Measurements from ENCODE around the gene MCL1. TPM values are rescaled to one million over a fixed set of nuclear protein-coding genes. Genes with fewer than 3 reads are reported as not detected.
"Not testable (repeated sequence)": the region's sequence is repeated elsewhere in the genome, so short reads cannot be mapped to it uniquely, and the experiment has no call there.

The MCL1 gene
- total RNA-seq, 1 donor from 2014 or later: 394 TPM

DNA sequence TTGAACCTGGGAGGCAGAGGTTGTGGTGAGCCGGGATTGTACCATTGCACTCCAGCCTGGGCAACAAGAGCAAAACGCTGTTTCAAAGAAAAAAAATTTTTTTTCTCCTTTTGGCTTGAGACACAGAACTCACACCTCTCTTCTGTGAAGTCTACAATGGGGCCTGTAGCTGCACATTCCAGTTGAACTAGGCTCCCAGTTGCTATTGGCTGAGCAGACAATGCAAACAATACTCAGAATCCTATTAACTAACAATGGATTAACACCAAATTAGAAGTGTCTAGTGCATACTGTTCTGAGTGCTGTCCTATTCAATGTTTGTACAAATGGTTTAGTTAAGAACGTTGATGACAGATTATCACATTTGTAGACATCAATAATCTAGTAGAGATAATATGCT lies 17.6 kb upstream of the MCL1 start:
- TF ChIP-seq, protein P1, sequence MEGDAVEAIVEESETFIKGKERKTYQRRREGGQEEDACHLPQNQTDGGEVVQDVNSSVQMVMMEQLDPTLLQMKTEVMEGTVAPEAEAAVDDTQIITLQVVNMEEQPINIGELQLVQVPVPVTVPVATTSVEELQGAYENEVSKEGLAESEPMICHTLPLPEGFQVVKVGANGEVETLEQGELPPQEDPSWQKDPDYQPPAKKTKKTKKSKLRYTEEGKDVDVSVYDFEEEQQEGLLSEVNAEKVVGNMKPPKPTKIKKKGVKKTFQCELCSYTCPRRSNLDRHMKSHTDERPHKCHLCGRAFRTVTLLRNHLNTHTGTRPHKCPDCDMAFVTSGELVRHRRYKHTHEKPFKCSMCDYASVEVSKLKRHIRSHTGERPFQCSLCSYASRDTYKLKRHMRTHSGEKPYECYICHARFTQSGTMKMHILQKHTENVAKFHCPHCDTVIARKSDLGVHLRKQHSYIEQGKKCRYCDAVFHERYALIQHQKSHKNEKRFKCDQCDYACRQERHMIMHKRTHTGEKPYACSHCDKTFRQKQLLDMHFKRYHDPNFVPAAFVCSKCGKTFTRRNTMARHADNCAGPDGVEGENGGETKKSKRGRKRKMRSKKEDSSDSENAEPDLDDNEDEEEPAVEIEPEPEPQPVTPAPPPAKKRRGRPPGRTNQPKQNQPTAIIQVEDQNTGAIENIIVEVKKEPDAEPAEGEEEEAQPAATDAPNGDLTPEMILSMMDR (IDR thresholded peaks at IDR 0.05): no peak

DNA sequence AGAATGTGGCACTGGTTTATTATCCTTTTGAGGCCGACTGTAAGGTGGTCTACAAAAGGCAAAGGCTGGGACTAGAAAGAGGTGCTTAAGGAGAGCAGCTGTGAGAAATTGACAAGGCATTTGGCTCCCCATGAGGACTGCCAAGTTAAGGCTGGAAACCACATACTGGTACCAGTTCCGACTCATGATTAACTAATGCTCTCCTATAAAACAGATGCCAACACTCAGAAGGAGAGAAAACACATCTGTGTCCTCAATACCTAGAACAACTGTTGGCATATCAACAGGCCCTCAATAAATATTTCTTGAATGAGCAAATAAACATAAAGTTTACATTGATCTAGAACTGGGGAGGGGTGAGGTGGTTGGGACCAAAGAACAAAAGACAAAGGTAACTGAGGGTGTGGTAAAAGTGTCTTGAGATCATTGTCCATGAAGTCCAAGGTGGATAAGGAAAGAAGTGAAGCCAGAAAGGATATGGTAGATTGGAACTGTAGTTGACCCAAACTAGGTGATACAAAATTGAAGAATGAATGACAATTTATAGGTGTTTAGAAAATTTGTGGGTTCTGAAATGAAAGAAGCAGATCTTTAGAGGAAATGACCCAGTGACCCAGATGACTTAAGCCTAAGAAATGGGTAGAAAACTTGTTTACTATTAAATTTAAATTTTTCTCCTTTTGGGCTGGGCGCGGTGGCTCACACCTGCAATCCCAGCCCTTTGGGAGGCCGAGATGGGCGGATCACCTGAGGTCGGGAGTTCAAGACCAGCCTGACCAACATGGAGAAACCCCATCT lies 16.9 kb upstream of the MCL1 start:
- Histone ChIP-seq H3K9me3 (no peaks in the 10 kb centered on the region), H3K4me1 (no peaks in the 10 kb centered on the region), H3K36me3 (peaks cover 4 to 15% of the 10 kb centered on the region in 2 donors), H3K27me3 (no peaks in the 10 kb centered on the region), H3K4me3 (no peak overlapping the region), H3K27ac (no peak overlapping the region)
- intact Hi-C loops (cut with DNase I): no loop called here
- TF ChIP-seq, protein P1 (IDR thresholded peaks at IDR 0.05): no peak
- DNase-seq (ENCODE audit: low spot score in 2 of 2): no peak

More for the DNA sequence above, 17.6 kb upstream of the MCL1 start:
- no peak for DNase-seq (ENCODE audit: low spot score in 2 of 2)
- H3K27ac ChIP-seq: no peak overlapping the region
- no peak overlapping the region for H3K4me3 ChIP-seq
- intact Hi-C loops (cut with DNase I): no loop called here
- H3K27me3 ChIP-seq: no peaks in the 10 kb centered on the region
- H3K9me3 ChIP-seq: no peaks in the 10 kb centered on the region
- H3K36me3 ChIP-seq: peaks cover 4 to 15% of the 10 kb centered on the region in 2 donors
- H3K4me1 ChIP-seq: no peaks in the 10 kb centered on the region

DNA sequence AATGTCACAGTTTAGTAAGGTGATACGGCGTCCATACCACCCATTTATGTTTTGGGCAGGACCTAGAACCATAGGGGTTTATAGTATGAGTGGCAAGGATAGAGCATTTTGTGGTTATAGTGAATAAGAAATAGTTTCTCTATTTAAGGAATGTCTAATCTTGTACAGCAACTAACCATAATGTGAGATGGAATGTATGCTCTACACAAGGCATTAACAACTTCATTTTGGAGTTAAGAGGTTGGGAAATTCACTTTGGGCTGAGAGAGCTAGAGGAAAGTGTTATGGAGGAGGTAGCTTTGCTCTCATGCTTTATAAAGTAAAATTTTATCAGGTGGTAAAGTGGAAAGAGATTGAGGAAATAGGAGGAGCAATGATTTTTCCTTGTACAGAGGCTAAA lies 3.0 kb upstream of the MCL1 start:
- intact Hi-C loops (cut with DNase I): no loop called here
- TF ChIP-seq, protein P1 (IDR thresholded peaks at IDR 0.05): no peak
- no peaks in the 10 kb centered on the region for H3K9me3 ChIP-seq

DNA sequence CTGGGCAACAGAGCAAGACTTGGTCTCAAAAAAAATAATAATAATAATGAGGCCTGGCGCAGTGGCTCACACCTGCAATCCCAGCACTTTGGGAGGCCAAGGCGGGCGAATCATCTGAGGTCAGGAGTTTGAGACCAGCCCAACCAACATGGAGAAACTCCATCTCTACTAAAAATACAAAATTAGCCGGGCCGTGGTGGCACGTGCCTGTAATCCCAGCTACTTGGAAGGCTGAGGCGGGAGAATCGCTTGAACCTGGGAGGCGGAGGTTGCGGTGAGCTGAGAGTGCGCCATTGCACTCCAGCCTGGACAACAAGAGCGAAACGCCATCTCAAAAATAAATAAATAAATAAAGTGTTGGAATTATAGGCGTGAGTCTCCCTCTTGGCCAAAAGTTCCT lies 2.6 kb upstream of the MCL1 start:
- DNase-seq (ENCODE audit: low spot score in 2 of 2): peak in 1 of 2 donors; percentile 53
- peaks cover 5 to 23% of the 10 kb centered on the region in 2 donors for H3K36me3 ChIP-seq
- peak overlapping the region in 1 of 2 donors; percentile 17 for H3K27ac ChIP-seq
- H3K4me1 ChIP-seq; H3K9me3 ChIP-seq; intact Hi-C loops (cut with DNase I); H3K27me3 ChIP-seq; H3K4me3 ChIP-seq: not testable (repeated sequence)

More for the DNA sequence above, 3.0 kb upstream of the MCL1 start:
- Histone ChIP-seq H3K4me3 (no peak overlapping the region), H3K27ac (no peak overlapping the region), H3K36me3 (peaks cover under 1 to 19% of the 10 kb centered on the region in 2 donors), H3K27me3 (no peaks in the 10 kb centered on the region), H3K4me1 (peaks cover 0 to 6% of the 10 kb centered on the region in 2 donors)
- DNase-seq (ENCODE audit: low spot score in 2 of 2): no peak

DNA sequence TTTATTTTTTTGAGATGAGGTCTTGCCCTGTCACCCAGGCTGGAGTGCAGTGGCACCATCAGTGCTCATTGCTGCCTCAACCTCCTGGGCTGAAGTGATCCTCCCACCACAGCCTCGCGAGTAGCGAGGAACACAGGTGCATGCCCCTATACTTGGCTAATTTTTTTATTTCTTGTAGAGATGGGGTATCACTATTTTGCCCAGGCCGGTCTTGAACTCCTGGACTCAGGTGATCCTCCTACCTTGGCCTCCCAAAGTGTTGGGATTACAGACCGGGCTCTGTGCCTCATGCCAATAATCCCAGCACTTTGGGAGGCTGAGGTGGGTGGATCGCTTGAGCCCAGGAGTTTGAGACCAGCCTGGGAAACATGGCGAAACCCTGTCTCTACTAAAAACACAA lies 2.0 kb upstream of the MCL1 start:
- peak in 1 of 2 donors; percentile 56 for DNase-seq (ENCODE audit: low spot score in 2 of 2)
- H3K4me1 ChIP-seq; H3K27ac ChIP-seq; H3K4me3 ChIP-seq; H3K9me3 ChIP-seq; intact Hi-C loops (cut with DNase I); H3K27me3 ChIP-seq: not testable (repeated sequence)
- H3K36me3 ChIP-seq: peaks cover 10 to 29% of the 10 kb centered on the region in 2 donors

DNA sequence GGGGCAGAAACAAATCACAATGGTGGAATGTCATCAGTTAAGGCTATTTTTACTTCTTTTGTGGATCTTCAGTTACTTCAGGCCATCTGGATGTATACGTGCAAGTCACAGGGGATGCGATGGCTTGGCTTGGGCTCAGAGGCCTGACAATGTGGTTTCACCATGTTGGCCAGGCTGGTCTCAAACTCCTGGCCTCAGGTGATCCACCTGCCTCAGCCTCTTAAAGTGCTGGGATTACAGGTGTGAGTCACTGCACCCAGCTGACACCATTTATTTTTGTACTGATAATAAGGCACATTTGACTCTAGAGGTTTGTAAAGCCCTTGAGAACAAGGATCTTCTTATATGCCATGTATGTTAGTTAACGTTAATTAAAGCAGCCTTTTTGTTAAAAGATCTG lies 1.6 kb upstream of the MCL1 start:
- intact Hi-C loops (cut with DNase I): not testable (repeated sequence)

DNA sequence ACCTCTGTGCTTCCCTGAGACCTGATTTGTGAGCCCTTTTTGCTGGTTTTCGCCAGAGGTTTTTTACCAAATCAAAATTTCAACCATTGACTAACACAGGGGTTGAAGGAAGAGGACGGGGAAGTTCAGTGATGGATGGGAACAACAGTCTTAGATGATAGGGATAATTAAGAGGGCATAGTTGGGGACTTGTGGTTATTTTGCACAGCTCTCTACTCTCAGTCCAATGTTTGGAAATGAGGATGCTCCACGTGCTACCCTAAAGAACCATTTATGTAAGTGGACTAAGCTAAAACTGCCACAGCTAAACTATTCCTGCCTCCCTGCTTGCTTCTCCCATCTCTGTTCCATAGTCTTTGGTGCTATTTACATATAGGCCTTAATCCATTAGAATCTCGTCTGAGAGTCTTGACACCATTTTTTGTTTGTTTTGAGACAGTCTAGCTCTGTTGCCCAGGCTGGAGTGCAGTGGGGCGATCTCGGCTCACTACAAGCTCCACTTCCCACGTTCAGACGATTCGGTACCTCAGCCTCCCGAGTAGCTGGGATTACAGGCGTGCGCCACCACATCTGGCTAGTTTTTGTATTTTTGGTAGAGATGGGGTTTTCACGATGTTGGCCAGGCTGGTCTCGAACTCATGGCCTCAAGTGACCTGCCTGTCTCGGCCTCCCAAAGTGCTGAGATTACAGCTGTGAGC lies 684 bp upstream of the MCL1 start:
- Histone ChIP-seq H3K27ac (peak overlapping the region; percentile 94 to 100), H3K4me3 (peak overlapping the region; percentile 93 to 94), H3K27me3 (no peaks in the 10 kb centered on the region), H3K36me3 (peaks cover 22 to 42% of the 10 kb centered on the region in 2 donors), H3K4me1 (peaks cover 0 to 6% of the 10 kb centered on the region in 2 donors), H3K9me3 (no peaks in the 10 kb centered on the region)
- no peak for DNase-seq (ENCODE audit: low spot score in 2 of 2)
- intact Hi-C loops (cut with DNase I): loop anchor here (1.0 to 2.0 kb wide), 3 partner anchors 19 to 41 kb away; no protein-coding TSS in a partner anchor
- TF ChIP-seq, protein P1 (IDR thresholded peaks at IDR 0.05): no peak

More for the DNA sequence above, 1.6 kb upstream of the MCL1 start:
- not testable (repeated sequence) for H3K27me3 ChIP-seq; H3K4me1 ChIP-seq; DNase-seq (ENCODE audit: low spot score in 2 of 2); H3K9me3 ChIP-seq; H3K4me3 ChIP-seq
- Histone ChIP-seq H3K27ac (peak overlapping the region in 1 of 2 donors; percentile 38), H3K36me3 (peaks cover 14 to 33% of the 10 kb centered on the region in 2 donors)

All from ascending aorta (tissue), 2 donors.